HG03442 (cell line): Measurements from ENCODE around the gene PLCB2.

Experiments used
- ATAC-seq: cut with Tn5 transposase; IDR thresholded peaks from one replicate; pipeline ENCODE4 v1.9.1; 2021; ENCODE audit warnings: mild to moderate bottlenecking, moderate library complexity; ENCODE audit not compliant: unreplicated experiment

Gene PLCB2

DNA sequence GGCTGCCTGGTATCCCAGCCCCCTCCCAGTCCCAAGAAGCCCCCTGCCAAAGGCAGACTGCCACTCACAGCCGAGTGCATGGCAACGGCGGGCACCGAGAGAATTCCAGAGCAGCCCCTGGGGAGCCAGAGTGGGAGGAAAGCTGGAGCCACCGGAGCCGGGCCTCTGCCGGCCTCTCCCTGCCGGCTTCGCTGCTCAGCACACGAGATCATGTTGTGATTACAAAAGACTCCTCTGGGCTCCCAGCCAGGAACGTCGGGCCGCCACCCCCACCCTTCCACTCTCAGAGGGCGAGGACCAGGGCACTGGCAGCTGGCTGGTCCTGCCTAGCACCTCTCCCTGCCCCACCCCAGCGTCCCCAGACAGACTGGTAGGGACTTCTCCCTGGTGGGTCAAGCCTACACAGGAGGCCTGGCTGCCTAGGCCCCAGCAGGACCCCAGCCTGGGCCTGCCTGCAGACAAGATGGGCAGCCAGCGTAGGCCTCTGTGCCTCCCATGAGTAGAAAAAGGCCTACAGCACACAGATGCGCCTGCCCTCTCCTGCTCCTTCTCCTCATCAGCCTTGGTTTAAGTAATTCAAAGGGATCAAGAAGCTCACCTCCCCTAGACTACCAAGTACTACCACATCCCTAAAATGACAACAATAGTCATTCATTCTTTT lies 33.1 kb upstream of the PLCB2 start, which contains the start of gene CCDC9B:
CCDC9B (minus strand) TSS at position 200 of the 661 bp plus-strand sequence; CDS start at position 80, 120 bp downstream.
- no peak for ATAC-seq

DNA sequence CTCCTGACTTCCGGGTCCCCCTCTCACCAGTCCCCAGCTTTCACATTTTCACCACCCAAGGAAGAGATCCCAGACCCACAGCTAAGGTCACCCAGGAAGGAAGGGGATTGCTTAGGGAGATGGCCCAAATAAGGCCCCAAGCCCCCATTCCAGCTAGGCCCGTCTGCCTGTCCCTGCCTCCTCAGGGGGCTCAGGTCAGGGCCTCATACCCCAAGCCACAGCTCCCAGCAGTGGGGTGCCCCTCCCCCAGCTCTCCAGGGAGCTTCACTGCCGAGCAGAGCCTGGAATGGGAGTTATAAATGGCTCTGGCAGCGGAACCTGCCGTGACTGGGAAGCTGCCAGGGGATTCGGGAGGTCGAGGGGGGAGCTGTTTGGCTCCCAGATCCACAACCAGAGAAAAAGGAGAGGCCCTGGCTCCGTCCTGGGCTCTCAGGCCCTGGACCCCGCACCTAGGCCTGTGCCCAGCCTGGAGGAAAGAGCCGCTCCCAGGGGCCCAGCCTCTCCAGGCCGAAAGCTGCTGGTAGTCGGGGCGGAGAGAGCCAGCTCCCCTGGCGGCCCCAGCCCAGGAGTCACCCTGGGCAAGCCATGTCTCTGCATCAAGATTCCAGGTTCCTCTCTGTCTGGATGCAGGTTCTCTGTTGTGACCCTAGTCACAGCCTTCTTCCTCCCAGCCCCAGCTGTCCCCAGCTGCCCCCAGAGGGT lies 32.5 kb upstream of the PLCB2 start:
- no peak for ATAC-seq

DNA sequence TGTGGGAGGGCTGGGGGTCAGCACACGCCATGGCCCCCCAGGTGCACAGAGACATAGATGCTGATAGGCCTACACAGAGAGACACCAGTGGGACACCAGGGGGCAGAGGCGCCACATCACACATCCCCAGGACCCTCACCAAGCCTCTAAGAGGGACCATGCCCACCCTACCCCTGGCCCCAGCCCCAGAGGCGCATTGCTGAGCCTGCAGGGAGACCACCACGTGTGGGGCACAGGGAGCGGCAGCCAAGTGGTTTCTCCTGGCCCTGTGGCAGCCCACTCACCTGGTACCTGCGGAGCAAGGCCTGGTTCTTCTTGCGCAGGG lies 31.8 kb upstream of the PLCB2 start:
- no peak for ATAC-seq

DNA sequence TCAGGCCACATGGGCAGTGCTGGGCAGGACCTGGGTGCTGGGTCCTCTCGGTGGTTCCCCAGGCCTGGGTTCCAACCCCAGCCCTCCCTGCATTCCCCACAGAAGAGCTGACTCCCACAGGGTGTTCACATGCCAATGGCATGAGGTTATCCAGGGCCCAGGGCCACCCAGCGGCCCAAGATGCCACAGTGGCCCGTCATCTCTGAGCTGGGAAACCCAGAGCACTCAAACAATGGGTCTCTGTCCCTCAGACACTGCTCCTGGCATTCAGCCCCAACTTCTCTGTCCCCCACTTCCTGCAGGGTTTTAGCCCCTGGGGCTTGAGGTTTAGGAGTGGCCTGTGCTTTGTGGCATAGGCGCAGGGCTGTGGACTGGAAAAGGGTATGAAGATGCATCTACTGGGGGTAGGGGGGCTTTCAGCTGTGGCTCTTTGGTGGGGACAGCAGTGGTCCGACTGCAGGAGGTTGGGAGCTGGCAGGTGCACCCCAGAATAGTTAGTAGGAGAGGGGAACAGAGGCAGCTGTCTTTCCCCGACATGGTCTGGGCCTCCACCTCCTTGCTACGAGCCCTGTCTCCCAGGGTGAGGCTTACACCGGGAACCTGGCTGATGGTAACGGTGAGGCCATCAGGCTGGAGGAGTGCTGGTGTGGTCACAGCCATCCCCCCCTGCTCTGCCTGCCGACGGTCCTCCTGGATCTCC lies 31.3 kb upstream of the PLCB2 start:
- ATAC-seq = no peak

DNA sequence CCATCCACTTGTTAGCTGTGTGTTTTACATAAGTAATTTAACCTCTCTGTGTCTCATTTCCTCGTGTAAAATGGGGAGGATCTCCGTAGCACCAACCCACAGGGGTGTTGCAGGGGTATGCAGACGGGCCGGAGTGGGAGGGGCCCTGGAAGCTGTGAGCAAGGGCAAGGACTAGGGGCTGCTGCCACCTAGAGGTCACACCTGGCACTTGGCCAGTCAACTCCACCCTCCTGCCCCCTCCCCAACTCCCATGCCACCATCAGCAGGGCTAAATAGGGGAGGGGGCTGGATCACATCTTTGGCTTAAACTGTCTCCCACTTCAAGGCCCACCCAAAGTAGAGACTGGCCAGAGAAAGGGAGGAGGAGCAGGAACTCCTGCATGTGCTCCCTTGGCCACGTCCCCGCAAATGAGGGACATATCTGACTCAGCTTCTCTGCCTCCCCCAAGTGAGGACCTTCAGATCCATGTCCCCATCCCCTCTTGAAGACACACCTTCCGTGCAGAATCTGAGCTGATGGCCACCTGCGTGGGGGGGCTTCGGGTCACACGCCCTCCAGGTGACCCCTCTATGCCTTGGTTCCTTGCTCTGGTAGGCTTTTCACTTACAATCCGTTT lies 30.4 kb upstream of the PLCB2 start:
- ATAC-seq = no peak

DNA sequence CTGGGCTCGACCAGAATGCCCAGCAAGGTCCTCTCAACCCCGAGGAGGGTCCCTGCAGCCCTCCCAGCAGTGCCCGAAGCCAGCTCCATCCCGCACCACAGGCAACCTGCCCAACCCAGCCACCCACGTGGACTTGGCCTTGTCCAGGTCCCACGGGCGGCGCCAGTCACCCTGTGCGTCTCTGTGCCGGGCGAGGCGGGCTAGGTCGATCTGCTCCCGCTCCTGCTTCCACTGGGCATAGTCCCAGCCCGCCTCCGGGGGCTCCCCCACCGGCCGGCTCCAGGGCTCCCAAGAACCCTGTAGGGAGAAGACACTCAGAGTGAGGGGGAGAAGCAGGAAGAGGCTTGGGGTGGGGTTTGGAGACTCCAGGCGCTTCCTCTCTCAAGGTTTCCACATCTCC lies 29.9 kb upstream of the PLCB2 start:
- no peak for ATAC-seq

DNA sequence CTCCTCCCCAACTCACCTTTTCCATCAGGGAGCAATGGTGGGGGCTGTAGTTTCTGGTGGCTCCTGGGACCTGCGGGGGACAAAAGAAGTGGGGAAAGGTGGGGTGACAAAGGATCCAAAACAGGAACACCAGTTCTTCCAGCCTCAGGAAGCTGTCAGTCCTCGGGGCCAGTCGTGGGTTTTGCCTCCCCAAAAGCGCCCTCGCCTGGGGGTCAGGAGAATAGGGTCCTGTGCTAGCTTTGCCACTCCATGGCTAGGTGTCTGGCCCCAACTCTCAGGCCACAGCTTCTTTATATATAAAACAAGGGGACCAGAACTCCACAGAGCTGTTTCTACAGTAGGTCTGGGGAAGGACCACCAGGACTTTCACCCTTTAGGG lies 29.0 kb upstream of the PLCB2 start:
- no peak for ATAC-seq

DNA sequence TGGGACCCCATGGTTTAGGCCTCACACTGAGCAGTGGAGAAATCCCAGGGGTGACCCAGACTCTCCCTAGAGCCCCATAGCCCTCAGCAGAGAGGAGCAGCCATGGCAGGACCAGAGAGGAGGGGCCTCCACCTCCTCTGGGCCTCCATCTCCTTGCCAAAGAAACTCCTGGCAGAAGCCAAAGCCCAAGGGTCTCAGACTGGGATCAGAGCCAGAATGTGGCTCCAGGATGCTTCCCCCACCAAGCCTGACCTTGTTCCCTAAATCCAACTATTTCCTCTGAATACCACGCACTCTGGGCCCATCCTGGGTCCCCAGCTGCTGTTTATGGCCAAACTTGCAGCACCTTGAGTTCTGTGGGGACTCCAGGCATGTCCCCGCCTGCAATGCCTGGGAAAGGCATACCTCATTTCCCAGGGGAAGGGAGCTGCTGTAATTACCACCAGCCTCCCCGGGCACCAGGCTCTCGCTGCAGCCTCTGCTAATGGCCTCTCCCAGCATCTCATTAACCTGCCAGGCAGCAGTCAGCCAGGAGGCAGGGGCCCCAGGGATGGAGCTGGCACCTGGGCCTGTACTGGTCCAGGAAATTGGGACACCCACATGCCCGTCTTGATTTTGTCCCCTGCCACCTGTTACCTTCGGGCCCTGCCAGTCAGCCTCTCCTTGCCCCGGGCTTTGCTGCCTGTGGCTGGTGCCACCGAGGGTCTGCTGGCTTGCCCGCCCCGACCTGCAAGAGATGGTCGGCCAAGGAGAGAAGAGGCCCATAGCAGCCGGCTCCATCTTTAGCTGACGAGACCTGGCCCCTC lies 28.4 kb upstream of the PLCB2 start:
- no peak for ATAC-seq

DNA sequence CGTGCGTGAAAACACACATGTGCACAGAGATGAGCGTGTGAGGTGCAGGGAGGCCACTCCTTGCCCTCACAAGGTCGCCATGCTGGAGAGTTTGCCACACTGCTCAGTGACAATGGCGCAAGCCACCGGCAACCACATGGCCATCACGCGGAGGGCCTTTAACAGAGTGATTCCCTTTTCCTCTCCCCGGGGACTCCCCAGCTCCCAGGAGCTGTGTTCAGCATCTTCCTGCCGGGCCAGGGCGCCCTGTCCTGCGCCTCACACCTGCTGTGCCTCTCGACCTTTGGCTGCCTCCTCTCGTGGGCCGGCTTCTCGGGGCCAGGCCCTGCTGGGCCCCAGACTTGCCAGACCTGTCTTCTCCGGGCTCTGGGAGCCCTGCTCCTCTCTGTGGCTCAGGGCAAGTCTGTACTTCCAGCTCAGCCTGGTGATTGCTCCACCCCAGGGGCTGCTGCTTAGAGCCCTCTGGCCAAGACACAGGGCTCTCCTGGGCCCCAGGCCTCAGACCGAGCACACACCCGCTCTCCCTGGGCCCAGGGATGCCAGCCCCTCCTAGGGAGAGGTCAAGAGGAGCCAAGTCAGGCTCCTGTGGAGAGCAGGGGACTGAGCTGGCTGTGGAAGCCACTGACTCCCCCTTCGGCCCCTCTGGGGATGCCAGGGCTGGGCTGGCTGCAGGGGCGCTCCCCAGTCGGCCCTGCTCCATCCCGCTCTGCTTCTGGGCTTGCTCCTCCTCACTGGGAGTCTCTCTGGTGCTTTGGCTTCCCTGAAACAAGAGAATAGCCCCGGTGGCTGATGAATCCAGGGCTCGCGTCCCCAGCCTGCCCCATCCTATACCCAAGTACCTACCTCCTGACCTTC lies 27.4 kb upstream of the PLCB2 start:
- ATAC-seq = no peak

DNA sequence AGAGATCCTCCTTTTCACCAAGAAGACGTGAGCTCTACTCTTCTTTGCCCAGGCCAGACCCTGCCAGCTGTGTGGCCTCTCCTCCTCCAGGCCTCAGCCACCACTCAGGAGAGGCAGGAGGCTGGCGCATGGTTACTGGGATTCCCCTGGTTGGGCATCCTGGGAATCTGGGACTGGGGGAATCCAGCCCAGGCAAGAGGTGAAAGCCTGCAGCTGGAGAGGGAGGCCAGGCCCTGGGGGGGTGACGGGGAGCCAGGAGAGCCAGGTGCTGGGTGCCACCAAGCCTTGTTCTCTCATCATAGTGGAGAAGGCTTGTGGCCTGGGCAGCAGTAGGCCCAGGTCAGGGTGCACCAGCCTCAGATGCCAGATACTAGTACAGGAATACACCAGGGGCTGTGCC lies 26.8 kb upstream of the PLCB2 start:
- ATAC-seq = no peak

DNA sequence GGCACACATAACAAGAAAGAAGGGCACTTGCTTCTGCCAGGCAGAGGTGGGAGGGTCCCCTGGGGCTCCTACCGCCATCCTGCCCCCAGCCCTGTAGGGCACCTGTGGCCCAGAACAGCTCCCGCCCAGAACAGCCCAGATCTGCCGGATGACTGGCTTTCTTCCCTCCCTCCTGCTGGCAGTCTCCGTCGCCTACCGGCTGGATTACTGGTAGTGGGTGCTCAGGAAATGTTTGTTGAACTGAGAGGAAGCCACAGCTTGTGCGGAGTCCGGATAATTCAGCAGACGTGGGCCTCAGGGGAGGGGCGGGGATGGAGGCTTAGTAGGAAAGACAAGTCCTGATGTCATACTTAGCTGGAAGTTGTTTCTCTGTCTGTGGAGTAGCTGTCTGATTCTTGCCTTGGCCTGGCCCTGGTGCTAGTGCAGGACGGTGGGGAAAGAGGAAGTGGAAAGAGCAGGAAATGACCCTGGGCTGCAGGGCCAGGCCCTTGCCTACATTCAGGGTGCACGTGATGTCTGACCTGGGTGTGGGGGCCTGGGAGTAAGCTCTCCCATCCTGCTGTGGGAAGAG lies 26.3 kb upstream of the PLCB2 start:
- ATAC-seq = no peak

DNA sequence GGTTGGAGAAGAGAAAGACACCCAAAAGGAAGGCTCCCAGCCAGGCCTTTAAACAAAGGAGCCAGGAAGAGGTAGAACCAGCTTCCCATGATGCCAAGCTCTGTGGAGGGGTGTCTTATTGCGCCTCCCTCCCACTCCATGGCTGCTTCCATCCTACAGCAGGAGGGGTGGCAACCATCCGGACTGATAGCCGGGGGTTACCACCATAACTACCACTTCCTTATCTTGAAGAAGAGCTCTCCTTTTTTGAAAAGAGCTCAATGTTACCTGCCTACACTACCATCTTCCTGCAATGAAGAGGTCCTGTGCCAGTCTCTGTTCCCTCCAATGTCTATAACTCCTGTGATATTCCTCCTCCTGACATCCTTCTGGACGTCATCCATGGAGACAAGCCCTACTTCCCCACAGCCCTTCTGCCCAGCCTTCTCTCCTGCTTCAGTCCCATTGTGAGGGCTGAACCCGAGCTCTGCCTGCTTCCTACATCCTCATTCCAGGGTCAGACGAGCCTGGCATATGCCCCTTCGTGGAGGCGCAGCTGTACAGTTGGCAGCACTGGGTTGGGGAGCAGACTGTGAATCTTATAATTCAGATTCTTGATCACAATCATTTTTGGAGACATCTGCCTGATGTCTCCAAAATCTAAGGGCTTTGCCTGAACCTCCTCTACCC lies 24.5 kb upstream of the PLCB2 start:
- ATAC-seq = no peak

DNA sequence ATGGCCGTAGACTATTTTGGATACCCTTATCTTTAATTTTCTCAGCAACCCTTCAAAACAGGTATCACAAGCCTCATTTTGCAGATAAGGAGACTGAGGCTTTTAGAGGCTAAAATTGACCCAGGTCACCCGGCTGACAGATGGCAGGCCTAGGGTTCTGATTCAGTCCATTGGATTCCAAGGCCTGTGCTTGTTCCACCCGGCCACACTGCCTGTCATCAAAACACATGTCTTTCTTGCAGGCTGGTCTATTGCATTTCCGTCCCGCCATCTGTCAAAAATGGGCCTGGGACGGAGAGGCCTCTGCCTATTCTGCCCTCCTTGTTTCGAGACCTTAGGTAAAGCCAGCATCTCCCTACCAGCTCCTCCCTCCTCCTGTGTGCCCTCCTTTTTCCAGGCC lies 23.9 kb upstream of the PLCB2 start:
- no peak for ATAC-seq

DNA sequence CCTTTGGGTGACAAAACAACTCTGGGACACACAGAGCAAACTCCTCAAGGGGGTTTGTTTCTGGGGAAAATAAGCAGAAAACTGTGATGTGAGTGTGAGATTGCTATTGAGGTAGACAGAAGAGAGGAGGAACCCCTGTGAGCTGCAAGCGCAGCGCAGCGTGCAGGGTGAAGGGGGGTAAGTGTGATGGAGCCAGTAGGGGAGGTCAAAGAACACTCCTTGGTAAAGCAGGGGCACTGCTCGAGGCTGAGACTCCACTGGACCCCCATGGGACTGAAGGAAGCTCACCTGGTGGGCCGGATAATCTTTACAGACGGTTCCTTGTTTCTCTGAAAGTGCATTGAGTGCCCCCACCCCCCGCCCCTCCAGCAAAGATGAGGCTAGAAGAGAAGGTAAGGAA lies 23.3 kb upstream of the PLCB2 start:
- no peak for ATAC-seq

DNA sequence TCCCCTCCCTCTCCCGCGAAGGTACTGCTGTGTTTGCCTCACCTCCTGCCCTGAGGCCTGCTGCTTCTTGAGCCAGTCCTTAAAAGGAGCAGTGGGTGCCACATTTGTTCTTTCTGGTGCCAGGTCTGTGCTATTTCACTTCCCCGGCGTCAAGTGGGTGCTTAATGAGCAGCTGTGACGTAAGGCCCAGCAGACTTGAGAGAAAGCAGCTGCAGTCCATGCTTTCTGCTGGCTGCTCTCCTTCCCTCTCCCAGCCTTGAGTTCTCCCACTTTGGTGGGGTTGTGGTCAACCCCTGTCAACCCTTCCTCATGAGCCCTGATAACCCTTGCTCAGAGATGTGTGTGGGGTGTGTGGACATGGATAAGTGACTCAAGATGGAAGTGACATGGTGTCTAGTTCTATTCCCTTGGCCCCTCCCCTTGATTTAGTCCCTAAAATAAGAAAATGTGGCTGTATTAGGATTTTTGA lies 22.7 kb upstream of the PLCB2 start:
- no peak for ATAC-seq

DNA sequence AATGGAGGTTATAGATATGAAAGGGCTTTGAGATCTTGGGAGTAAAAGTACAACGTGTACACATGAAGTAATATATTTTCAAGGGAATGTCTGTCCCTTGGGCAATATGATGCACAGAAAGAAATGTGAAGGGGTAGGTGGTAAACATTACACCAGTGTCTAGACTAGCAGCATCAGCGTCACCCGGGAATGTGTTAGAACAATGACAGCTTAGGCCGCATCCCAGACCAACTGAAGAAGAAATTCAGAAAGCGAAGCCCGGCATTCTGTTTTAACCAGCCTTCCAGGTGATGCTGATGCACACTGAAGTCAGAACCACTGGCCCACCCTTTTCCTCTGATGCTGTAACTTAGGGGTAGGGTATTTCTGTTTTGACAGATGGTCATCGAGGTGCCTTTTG lies 22.1 kb upstream of the PLCB2 start:
- no peak for ATAC-seq

DNA sequence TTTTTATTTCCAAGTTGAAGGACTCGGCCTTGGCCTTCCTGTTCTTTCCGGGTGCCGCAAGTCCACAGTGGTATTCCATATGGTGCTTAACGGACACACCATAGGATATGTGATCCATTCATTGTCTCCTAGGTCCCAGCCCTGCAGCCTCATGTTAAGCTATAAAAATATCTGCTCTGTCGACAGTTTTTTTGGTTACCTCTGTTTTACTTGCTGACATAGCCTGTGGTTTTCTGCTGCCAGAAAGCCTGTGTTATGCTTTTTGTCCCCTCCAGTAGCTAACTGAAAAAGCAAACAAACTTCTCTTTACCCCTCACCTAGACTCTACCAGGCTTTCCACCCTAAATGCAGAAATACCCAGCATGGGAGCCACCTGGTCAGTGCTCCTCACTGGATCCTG lies 21.0 kb upstream of the PLCB2 start:
- no peak for ATAC-seq

DNA sequence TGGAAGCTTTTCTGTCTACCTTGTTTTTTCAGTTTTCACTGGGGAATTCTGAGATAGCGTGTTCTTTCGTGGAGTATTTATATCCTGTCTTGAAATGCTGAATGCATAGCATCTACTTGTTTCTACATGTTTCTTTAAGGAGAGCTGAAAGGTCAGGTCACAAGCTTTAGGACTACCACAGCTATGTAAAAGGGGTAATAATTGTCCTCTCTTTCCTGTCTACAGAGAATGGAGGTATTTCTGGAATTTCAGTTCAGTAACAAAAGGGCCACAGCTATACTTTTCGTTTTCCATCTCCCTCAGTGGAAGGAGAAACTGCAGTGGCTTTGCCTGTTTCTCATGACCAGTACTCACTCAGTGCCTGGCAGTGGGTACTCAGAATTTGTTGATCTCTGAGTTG lies 20.4 kb upstream of the PLCB2 start:
- ATAC-seq = no peak

DNA sequence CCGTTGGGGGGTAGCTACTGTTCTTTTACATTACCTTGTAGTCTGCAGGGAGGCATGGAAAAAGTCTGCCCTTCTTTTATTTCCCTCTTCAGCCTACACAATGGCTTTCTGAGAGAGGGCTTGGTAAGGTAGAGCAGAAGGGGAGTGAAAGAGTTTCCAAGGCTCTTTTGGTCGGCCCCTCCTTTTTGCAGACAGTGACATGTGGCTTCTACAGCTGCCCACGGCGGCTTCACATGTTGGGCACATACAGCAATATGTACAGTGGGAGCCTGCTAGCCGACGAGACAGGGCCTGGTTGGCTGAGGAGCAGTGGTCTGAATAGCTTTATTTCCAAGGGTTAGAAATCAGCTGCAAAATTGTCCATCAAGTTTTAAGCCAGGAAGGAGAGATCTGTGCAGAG lies 19.7 kb upstream of the PLCB2 start:
- no peak for ATAC-seq
